Stomach (tissue), 4 donors: Measurements from ENCODE around the gene SORCS2.

ENCODE experiments used
- EP300 ChIP-seq: sonication (generic); formaldehyde crosslinking; IDR thresholded peaks from one replicate; pipeline ENCODE4 v1.6.1; 2017; ENCODE audit warnings: antibody characterized with exemption
- POLR2AphosphoS5 ChIP-seq, 3 donors: sonication (generic); formaldehyde crosslinking; IDR thresholded peaks; one replicate each; pipeline ENCODE4 v1.6.1; 2016; ENCODE audit warnings: antibody characterized with exemption in 3 of 3
- TF ChIP-seq, protein P1 (sequence below), 7 experiments: fragments of 450-650 bp in 4 of 7; fragments of 200-600 bp in 3 of 7; sonication (generic) in 3 of 7; IDR thresholded peaks; one replicate each; pipeline ENCODE4 v1.5.1; 2016 to 2019; ENCODE audit warnings: antibody characterized with exemption in 7 of 7, control low read depth in 2 of 7, mild to moderate bottlenecking in 1 of 7

- TF ChIP-seq, protein P1, sequence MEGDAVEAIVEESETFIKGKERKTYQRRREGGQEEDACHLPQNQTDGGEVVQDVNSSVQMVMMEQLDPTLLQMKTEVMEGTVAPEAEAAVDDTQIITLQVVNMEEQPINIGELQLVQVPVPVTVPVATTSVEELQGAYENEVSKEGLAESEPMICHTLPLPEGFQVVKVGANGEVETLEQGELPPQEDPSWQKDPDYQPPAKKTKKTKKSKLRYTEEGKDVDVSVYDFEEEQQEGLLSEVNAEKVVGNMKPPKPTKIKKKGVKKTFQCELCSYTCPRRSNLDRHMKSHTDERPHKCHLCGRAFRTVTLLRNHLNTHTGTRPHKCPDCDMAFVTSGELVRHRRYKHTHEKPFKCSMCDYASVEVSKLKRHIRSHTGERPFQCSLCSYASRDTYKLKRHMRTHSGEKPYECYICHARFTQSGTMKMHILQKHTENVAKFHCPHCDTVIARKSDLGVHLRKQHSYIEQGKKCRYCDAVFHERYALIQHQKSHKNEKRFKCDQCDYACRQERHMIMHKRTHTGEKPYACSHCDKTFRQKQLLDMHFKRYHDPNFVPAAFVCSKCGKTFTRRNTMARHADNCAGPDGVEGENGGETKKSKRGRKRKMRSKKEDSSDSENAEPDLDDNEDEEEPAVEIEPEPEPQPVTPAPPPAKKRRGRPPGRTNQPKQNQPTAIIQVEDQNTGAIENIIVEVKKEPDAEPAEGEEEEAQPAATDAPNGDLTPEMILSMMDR (IDR thresholded peaks at IDR 0.05) = no peak
- TF ChIP-seq EP300 (no peak), POLR2AphosphoS5 (IDR thresholded peaks at IDR 0.05) (no peak)
Measured at GRCh38 chr4:7423801-7424552, 231.6 kb downstream of the SORCS2 start.
